Fibroblast of skin of right biceps (primary cell): Measurements from ENCODE around the gene PCSK9.
A peak's percentile ranks its signal among the peaks of the same experiment; 100 is the strongest.

Experiments used
- DNase-seq: peaks from one replicate; pipeline ENCODE4 v3.0.0-alpha.2; 2013

Gene PCSK9

DNA sequence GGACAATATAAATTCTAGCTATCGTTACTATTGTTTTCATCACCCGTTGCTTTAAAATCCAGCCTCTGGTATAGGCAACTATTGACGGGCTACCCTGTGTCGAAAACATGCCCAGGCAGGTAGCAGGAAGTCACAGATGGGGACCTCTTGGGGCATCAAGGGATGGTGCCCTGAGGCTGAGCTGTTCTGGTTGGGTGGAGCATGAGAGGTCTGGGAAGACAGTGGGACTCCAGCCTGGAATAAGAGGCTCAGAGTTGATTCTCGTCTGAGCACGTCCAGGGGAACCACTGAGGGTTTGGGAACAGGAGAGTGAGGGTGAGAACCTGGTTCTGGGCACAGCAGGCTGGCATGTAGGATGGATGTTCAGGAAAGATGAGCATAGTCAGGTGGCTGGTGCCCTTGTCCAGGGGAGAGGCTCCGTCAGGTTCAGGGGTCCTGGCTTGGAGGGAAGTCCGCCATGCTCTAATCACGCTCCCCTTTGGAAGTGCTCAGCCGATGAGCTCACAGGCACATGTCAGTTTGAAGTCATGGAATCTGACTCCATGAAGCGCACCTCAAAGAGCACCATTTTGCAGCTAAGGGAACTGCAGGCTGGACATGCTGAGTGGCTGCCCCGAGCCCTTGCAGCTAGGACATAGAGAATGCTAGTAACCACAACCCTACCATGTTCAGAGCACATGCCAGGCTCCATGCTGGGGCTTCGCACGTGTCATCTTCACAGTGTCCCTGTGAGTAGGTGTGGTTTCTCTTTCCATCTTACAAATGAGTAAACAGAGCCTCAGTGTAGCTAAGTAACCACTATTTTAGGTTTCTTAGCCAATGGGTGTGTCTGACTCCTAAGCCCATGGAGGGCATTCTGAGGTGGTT, 21.0 kb downstream of the PCSK9 start:
- DNase-seq: no peak

DNA sequence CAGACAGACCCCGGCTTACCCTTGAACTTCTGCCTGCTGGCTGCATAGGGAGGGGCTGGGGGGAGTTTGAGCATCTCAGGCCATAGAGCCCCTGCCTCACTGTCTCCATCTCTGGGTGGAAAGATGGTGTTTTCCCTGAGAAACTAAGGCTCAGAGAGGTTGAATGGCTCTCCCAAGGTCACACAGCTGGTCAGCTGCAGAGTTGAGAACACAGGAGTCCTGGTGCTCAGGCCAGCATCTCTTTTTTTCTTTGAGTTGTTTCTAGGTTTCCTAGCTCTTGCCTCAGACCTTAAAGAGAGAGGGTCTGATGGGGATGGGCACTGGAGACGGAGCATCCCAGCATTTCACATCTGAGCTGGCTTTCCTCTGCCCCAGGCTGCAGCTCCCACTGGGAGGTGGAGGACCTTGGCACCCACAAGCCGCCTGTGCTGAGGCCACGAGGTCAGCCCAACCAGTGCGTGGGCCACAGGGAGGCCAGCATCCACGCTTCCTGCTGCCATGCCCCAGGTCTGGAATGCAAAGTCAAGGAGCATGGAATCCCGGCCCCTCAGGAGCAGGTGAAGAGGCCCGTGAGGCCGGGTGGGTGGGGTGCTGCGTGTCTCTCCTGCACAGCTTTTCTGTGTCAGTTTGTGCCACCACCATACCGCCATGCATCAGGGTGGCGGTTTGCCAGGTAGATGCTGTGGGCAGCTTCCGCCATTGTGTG, 21.8 kb downstream of the PCSK9 start:
- DNase-seq: no peak

GRCh38 chr1:55061706-55062321, 22.5 kb downstream of the PCSK9 start:
- DNase-seq: no peak

GRCh38 chr1:55062801-55063576, 23.6 kb downstream of the PCSK9 start:
- no peak for DNase-seq

DNA sequence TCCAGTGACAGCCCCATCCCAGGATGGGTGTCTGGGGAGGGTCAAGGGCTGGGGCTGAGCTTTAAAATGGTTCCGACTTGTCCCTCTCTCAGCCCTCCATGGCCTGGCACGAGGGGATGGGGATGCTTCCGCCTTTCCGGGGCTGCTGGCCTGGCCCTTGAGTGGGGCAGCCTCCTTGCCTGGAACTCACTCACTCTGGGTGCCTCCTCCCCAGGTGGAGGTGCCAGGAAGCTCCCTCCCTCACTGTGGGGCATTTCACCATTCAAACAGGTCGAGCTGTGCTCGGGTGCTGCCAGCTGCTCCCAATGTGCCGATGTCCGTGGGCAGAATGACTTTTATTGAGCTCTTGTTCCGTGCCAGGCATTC, 24.2 kb downstream of the PCSK9 start:
- no peak for DNase-seq

GRCh38 chr1:55064071-55064581, 24.8 kb downstream of the PCSK9 start:
- DNase-seq: no peak

GRCh38 chr1:55064861-55065263, 25.5 kb downstream of the PCSK9 start:
- DNase-seq: peak; percentile 39

DNA sequence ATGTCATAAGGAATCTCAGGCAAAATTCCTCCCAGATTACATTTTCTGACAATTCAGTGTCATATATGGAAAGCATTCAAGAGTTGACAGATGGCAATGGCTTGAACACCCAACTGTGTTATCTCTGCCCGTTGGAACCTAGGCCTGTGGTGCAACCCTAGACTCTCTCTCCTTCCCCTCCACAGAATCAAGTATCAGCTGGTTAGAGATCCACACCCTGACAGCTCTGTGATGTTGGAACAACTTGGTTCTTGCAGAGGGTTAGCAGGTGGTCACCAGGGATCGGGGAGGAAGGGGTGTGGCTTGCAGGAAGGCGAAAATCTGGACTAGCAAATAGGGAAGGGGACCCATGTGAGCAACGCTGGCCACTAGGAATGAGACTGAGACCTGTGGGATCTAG, 26.3 kb downstream of the PCSK9 start:
- no peak for DNase-seq

DNA sequence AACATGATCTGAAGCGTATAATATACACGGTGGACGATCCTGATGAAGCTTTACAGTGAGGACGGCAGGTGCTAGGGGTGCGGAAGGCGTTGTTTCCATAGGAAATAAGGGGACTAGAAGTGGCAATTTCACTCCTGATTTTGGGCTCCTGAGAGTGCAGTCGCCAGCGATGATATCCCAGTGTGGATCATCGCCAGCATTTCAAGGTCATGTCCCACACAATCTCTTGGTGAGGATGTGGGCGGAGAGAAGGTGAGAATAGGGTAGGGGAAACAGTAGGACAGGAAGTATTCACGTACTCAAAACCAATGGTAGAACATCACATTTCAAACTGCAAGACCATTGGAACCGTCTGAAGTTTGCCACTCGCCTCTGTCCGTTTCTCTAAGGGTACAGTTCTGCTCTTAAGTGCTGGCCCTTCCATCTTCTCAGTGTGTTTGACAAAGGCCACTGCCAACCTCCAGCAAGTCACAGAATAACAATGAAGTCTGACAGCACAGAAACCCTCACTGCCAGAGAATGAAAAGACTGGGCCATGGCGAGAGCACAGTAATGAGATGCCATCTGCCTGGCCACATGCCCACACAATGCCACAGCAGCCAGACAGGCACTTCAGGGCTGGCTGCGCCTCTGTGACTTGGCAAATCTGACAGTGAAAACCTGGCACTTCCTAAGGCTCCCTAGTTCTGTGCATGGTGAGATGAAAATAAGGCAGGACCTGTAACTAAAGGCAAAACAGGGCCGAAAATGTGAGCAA, 27.9 kb downstream of the PCSK9 start:
- no peak for DNase-seq

GRCh38 chr1:55067914-55068313, 28.6 kb downstream of the PCSK9 start:
- DNase-seq: no peak

GRCh38 chr1:55068638-55069037, 29.3 kb downstream of the PCSK9 start:
- DNase-seq: no peak

DNA sequence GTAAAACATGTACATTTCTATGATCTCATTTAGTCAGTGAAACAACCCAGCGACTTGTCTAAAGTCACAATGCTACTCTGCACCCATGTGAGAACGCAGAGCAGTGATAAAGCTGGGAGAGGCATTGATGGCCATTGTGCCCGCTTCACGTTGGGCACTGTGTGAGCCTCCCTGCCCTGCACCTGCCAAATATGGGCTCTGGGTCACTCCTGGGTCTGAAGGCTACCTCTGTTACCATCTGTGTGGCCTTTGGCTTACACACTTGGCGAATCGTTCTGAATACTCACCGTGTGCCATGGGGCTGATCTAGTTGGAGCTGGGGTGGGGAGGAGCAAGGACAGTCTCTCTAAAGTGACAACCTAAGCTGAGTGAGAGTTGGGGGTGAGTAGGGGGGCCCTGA, 29.9 kb downstream of the PCSK9 start:
- DNase-seq: no peak

DNA sequence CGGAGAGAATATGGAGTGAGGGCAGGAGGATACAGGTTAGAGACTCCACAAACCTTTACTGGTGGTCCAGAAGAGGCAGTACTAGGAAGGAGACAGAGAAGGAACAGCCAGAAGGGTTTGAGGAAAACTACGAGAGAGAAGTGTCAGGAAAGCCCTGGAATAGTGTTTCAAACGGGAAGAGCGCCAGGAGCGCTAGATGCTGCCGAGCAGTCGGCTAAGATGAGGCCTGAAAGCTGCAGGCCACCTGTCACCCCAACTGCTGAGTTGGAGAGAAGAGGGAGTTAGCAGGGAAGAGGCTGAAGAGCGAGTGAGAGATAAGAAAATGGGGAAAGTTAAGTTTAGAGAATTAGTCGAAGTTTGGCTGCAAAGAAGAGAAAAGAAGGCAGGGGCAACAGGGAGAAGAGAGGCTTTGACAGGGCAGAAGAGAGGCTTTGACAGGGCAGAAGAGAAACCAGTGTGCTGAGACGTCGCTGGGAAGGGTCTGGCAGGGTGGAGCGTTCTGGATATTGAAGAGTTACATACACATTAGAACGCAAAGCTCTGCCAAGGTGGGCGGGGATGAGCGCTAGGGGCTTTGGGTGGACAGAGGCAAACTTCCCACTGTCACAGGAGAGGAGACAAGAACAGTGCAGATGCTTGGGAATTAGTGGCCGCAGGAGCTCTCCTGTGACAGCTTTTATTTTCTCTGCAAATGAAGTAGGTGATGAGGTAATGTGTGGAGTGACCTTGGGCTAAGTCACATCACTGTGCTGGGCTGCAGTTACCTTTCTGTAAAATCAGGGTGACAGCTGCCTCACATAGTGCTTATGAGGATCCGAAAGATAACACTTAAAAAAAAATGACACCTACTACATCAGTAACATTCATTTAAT, 31.2 kb downstream of the PCSK9 start:
- DNase-seq: no peak

DNA sequence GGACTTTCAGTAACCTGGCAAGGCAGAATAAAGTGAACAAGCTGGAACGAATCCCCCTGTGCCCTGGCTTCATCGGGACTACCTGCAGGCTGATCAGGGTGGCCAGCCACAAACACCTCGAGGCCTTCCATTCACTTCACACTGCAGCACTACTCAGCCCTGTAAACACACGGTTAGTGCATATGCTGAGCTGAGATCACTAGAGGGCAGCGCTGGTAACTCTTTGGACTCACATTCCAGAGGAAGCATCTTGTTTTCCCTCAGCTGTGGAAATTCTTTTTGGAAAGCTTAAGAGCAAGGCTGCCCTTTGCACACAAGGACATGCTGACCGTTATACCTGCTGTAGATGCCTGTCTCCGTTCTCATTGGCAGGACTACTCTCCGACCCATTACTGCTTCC, 32.1 kb downstream of the PCSK9 start:
- peak; percentile 55 for DNase-seq

- DNase-seq: no peak
Observed at GRCh38 chr1:55073187-55073916, 34.0 kb downstream of the PCSK9 start.

DNA sequence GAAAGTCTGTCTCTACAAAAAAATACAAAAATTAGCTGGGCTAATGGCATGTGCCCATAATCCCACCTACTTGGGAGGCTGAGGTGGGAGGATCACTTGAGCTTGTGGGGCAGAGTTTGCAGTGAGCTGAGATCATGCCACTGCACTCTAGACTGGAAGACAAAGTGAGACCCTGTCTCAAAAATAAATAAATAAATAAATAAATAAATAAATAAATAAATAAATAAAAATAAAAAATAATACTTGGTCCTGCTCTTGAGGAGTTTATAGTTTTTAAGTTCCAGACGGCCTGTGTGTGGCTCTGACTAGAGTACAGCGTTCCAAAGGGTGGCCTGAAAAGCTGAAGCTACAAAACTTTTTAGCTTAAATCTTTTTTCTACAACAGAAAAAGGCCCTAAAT, 35.1 kb downstream of the PCSK9 start:
- DNase-seq: no peak

DNA sequence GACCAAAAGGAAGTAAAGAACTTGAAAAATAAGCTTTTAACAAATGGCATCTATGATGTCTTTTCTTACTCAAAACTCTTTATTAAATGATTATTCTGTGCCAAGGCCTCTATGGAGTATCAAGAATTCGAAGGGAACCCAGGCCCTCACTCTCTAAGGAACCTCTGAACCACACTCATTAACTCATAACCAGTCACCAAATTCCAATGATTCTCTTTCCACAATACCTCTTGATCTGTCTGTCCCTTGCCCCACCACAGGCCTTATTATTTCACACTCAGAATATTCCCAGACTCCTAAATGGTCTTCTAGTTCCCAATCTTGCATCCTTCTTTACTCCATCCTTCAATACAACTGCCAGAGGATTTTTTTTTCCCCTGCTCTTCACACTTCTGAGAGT, 37.0 kb downstream of the PCSK9 start:
- DNase-seq: peak; percentile 13

- no peak for DNase-seq
Observed at GRCh38 chr1:55078470-55078869, 39.1 kb downstream of the PCSK9 start.

GRCh38 chr1:55079651-55080050, 40.3 kb downstream of the PCSK9 start:
- no peak for DNase-seq

DNA sequence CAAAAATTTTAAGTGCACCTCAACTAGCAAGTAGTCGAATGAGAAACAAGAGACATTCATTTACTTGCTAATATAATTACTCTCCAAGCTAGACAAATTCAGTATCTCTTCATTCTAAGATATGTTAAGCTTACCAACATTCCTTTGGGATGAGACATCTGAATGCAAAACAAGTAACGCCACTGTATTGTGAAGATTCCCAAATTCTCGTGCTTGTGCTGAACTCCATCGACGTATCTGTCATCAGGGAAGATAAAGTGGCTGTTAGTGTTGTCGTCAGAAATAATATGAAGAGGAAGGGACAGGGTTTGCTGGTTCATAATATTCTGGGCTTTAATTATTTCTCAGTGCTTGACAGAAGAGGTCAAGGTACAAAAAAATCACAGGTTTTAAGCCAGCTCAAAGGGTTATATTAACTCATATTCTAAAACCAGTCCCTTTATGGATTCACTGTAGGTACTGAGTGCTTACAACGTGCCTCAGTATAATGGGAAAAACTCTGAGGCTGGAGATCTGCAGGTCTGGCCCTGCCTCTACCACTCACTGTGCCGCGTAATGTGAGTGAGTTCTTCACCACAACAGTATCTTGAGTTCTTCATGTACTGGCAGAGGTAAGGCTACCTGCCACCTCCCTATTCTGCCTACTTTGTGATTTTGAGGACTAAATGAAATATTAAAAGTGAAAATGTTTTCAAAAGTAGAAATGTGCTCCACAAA, 42.0 kb downstream of the PCSK9 start:
- peak; percentile 87 for DNase-seq
